Measurements from ENCODE around the gene USP21. TPM values are rescaled to one million over a fixed set of nuclear protein-coding genes. Genes with fewer than 3 reads are reported as not detected.
A peak's percentile ranks its signal among the peaks of the same experiment; 100 is the strongest.

Gene USP21, protein sequence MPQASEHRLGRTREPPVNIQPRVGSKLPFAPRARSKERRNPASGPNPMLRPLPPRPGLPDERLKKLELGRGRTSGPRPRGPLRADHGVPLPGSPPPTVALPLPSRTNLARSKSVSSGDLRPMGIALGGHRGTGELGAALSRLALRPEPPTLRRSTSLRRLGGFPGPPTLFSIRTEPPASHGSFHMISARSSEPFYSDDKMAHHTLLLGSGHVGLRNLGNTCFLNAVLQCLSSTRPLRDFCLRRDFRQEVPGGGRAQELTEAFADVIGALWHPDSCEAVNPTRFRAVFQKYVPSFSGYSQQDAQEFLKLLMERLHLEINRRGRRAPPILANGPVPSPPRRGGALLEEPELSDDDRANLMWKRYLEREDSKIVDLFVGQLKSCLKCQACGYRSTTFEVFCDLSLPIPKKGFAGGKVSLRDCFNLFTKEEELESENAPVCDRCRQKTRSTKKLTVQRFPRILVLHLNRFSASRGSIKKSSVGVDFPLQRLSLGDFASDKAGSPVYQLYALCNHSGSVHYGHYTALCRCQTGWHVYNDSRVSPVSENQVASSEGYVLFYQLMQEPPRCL
- 52.6 TPM for polyA plus RNA-seq (2012; ENCODE audit: insufficient read depth, insufficient read length, low read depth)

DNA sequence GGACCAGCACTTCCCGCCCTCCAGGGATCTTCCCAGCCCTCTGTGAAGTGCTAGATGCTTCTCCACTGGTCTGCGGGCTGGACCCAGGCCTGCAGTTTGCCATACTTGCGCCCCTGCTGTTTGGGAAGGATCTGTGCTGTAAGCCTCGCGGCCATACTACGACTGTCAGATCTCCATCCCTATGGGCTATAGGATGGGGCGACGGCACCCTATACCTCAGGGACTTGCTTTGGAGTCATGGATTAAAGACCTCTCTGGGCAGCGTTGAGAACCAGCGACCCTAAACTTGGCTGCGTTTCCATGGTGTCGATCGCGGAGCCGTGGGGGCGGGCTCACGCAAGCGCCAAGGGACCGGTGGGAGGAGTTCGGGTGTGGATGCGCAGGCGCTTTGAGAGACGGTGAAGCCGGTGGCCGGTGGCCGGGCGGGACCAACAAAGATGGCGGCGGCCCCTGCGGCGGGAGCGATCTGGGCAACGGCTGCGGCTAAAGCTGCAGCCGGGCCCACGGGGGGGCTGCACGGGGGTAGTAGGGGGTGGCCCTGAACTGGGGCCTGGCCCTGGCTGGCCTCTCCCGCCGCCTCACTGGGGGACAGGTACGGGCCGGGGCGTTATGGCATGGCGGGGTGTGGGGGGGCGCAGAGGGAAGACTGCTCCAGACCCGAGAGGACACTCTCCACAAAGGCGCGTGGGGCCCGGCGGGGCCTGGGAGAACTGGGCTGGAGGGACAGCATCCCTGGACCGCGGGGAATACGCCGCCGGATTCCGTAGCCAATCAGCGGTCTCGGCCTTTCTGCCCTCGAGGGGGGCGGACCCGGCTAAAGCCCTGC is at the start of gene USP21:
Gene USP21 (plus strand): TSS at position 414 of the 826 bp plus-strand sequence. CDS start 1,141 bp downstream, outside the sequence.
- no peaks in the 10 kb centered on the region; the same call in 1 of the 2 replicates for H3K4me1 ChIP-seq

DNA sequence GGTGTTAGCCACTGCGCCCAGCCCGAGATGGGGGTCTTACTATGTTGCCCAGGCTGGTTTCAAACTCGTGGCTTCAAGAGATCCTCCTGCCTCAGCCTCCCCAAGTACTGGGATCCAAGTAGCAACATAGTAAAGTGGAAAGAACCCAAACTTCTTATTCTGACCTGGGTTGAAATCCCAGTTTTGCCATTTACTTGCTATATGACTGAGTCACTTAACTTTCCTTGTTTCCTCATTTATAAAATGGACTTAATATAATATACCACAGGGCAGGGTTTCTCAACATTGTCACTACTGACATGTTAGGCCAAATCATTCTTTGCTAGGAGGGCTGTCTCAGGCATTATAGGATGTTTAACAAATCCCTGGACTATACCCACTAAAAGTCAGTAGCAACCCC is 48.2 kb upstream of the USP21 start:
- Histone ChIP-seq H3K36me3 (peaks cover 3% of the 10 kb centered on the region; the same call in 1 of the 2 replicates), H3K9me3 (no peaks in the 10 kb centered on the region)

More for the DNA sequence above, at the start of gene USP21:
- H3K27me3 ChIP-seq: no peaks in the 10 kb centered on the region
- peak; percentile 95 for DNase-seq
- TF ChIP-seq, protein P1, sequence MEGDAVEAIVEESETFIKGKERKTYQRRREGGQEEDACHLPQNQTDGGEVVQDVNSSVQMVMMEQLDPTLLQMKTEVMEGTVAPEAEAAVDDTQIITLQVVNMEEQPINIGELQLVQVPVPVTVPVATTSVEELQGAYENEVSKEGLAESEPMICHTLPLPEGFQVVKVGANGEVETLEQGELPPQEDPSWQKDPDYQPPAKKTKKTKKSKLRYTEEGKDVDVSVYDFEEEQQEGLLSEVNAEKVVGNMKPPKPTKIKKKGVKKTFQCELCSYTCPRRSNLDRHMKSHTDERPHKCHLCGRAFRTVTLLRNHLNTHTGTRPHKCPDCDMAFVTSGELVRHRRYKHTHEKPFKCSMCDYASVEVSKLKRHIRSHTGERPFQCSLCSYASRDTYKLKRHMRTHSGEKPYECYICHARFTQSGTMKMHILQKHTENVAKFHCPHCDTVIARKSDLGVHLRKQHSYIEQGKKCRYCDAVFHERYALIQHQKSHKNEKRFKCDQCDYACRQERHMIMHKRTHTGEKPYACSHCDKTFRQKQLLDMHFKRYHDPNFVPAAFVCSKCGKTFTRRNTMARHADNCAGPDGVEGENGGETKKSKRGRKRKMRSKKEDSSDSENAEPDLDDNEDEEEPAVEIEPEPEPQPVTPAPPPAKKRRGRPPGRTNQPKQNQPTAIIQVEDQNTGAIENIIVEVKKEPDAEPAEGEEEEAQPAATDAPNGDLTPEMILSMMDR (IDR thresholded peaks at IDR 0.05; ENCODE audit: low read depth, low read length): peak; percentile 12; the same call in 1 of the 2 replicates
- H3K4me3 ChIP-seq (ENCODE audit: low read depth, low read length): peak within 1 kb of the TSS; percentile 78
- no peaks in the 10 kb centered on the region for H3K9me3 ChIP-seq
- no peaks in the 10 kb centered on the region; the same call in 1 of the 2 replicates for H3K36me3 ChIP-seq

DNA sequence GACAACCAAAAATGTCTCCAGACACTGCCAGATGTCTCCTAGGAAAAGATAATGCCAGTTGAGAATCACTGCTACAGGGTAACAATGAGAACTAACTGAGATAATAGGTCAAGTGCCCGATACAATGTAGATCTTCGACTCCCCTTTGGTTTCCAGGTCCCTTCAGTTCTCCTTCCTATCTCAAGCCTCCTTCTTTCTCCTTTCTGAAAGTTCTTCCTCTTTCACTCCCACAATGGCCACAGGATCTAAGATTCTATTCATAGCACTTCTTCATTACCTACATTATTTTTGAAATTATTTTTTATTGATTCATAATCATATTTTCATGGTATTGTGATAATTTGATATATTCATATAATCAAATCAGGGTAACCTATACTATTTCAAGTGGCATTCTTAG is 47.8 kb upstream of the USP21 start:
- Histone ChIP-seq H3K4me3 (ENCODE audit: low read depth, low read length) (no peak overlapping the region), H3K27me3 (no peaks in the 10 kb centered on the region), H3K9me3 (no peaks in the 10 kb centered on the region), H3K36me3 (peaks cover 3% of the 10 kb centered on the region; the same call in 1 of the 2 replicates), H3K4me1 (no peaks in the 10 kb centered on the region)
- TF ChIP-seq, protein P1 (IDR thresholded peaks at IDR 0.05; ENCODE audit: low read depth, low read length): no peak
- no peak for DNase-seq

More for the DNA sequence above, 48.2 kb upstream of the USP21 start:
- no peak for DNase-seq
- no peaks in the 10 kb centered on the region for H3K4me1 ChIP-seq
- TF ChIP-seq, protein P1 (IDR thresholded peaks at IDR 0.05; ENCODE audit: low read depth, low read length): no peak
- no peaks in the 10 kb centered on the region for H3K27me3 ChIP-seq
- no peak overlapping the region for H3K4me3 ChIP-seq (ENCODE audit: low read depth, low read length)

DNA sequence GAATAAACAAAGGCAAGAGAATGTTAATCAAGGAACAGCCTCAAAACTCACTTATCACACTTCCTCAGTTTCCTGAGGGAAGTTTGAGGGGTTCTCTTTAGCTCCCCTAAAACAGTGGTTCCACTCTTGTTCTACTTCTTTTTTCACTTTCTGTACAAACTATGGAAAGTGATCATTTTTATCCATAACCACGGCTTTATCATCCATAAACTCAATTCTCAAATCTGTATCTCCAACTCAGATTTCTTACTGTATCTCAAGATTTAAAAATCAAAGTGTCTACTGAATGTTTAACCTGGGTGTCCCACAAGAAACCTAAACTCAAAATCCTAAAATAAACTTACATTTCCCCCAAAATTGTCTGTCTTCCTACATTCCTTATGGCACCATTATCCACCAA is 45.4 kb upstream of the USP21 start:
- Histone ChIP-seq H3K4me1 (peaks cover 2% of the 10 kb centered on the region), H3K27me3 (no peaks in the 10 kb centered on the region), H3K9me3 (no peaks in the 10 kb centered on the region), H3K36me3 (peaks cover 3% of the 10 kb centered on the region; the same call in 1 of the 2 replicates), H3K4me3 (ENCODE audit: low read depth, low read length) (no peak overlapping the region)
- TF ChIP-seq, protein P1 (IDR thresholded peaks at IDR 0.05; ENCODE audit: low read depth, low read length): no peak
- no peak for DNase-seq

DNA sequence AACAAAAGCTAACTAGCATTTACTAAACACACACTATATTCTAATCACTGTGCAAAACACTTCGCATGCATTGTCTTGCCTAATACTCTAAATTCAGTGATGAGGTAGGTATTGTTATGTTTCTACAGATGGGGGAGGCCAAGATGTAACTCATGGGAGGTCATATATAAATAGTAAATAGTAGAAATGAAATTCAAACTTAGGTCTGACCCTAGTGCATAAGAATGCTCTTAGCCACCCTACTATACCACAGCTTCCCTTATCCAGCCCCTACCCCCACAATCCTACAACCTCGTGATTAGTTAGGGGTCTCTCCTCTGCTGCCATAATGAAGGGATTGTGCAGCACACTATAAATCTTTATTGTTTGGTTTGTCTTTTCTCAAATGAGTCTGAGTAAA is 44.7 kb upstream of the USP21 start:
- peaks cover 3% of the 10 kb centered on the region; the same call in 1 of the 2 replicates for H3K36me3 ChIP-seq
- H3K27me3 ChIP-seq: no peaks in the 10 kb centered on the region
- TF ChIP-seq, protein P1 (IDR thresholded peaks at IDR 0.05; ENCODE audit: low read depth, low read length): no peak
- H3K4me1 ChIP-seq: peaks cover 8% of the 10 kb centered on the region
- DNase-seq: no peak
- no peaks in the 10 kb centered on the region for H3K9me3 ChIP-seq
- H3K4me3 ChIP-seq (ENCODE audit: low read depth, low read length): no peak overlapping the region

All from BE2C (cell line).